B cell (primary cell): ENCODE results near the gene CACNA1H. TPM values are rescaled to one million over a fixed set of nuclear protein-coding genes. Genes with fewer than 3 reads are reported as not detected.

Experiments
- ATAC-seq: fragments of 200-7000 bp; cut with Tn5 transposase; one replicate; pipeline ENCODE4 v1.10.0; 2021; ENCODE audit warnings: low read depth, mild to moderate bottlenecking, moderate number of reproducible peaks, moderate library complexity
- CTCF ChIA-PET: fragments of 350-600 bp; sonication (Branson Sonifier 250); formaldehyde crosslinking; loops from one replicate; lab custom pipeline; 2021; ENCODE audit warnings: antibody characterized with exemption, inconsistent platforms; lab: Charles Lee
- POLR2A ChIA-PET: fragments of 350-600 bp; sonication (Branson Sonifier 250); formaldehyde crosslinking; loops from one replicate; lab custom pipeline; 2021; ENCODE audit warnings: antibody characterized with exemption; lab: Charles Lee
- DNase-seq: peaks from one replicate; pipeline ENCODE4 v3.0.0; 2013
- H2AFZ ChIP-seq: 2 replicates; pipeline ENCODE4 v1.6.1; 2012; ENCODE audit warnings: mild to moderate bottlenecking, low read depth, low read length; ENCODE audit not compliant: insufficient read depth, poor library complexity, severe bottlenecking
- H3K27ac ChIP-seq, 2 donors: 1 replicate in 1 of 2; 2 replicates in 1 of 2; pipeline ENCODE4 v1.5.1; 2012 to 2013; ENCODE audit warnings: low read length in 2 of 2, mild to moderate bottlenecking in 2 of 2, moderate library complexity in 1 of 2
- H3K27me3 ChIP-seq, 4 experiments: fragments of 200-600 bp in 1 of 4; sonication (generic) in 1 of 4; replicated peaks in 1 of 4; 1 replicate in 2 of 4; 2 replicates in 2 of 4; pipeline versions ENCODE4 v1.6.1 to v1.7.0; 2013 to 2016; ENCODE audit warnings: low read length in 3 of 4, mild to moderate bottlenecking in 2 of 4, mixed read lengths in 1 of 4, moderate library complexity in 1 of 4; ENCODE audit not compliant: insufficient read depth in 4 of 4, control insufficient read depth in 3 of 4; ENCODE audit errors: control extremely low read depth in 1 of 4
- H3K36me3 ChIP-seq, 2 experiments: replicated peaks in 1 of 2; 1 replicate in 1 of 2; 2 replicates in 1 of 2; pipeline versions ENCODE4 v1.6.1 to v1.7.1; 2013; ENCODE audit warnings: low read length in 1 of 2; ENCODE audit not compliant: insufficient read depth in 2 of 2, control insufficient read depth in 1 of 2; ENCODE audit errors: control extremely low read depth in 1 of 2, extremely low read depth in 1 of 2
- H3K4me1 ChIP-seq, 2 donors: fragments of 200-600 bp in 1 of 2; sonication (generic) in 1 of 2; 1 replicate in 1 of 2; 2 replicates in 1 of 2; pipeline versions ENCODE4 v1.5.1 to v1.6.1; 2013 to 2017; ENCODE audit warnings: low read length in 2 of 2; ENCODE audit not compliant: control insufficient read depth in 2 of 2, insufficient read depth in 2 of 2
- H3K4me2 ChIP-seq: replicated peaks from 2 replicates; pipeline ENCODE3; 2012; ENCODE audit warnings: mild to moderate bottlenecking, low read depth, low read length; ENCODE audit not compliant: poor library complexity, severe bottlenecking
- H3K4me3 ChIP-seq, 5 experiments: fragments of 200-600 bp in 1 of 5; sonication (generic) in 1 of 5; 1 replicate in 3 of 5; 2 replicates in 2 of 5; pipeline versions ENCODE4 v1.5.1 to v1.7.0; 2011 to 2016; ENCODE audit warnings: low read length in 4 of 5, mild to moderate bottlenecking in 4 of 5, low read depth in 2 of 5, control low read depth in 1 of 5, moderate library complexity in 1 of 5; ENCODE audit not compliant: insufficient read depth in 1 of 5; ENCODE audit errors: control extremely low read depth in 1 of 5, extremely low read depth in 1 of 5
- H3K79me2 ChIP-seq: fragments of 200-600 bp; sonication (generic); one replicate; pipeline ENCODE4 v1.6.0; 2016; ENCODE audit warnings: low read length; ENCODE audit not compliant: control insufficient read depth, insufficient read depth
- H3K9ac ChIP-seq: fragments of 200-600 bp; sonication (generic); 2 replicates; pipeline ENCODE4 v1.6.1; 2017; ENCODE audit warnings: mild to moderate bottlenecking, low read length, moderate library complexity
- H3K9me3 ChIP-seq, 3 donors: one replicate each; pipeline versions ENCODE4 v1.6.1 to v1.7.1; 2013; ENCODE audit warnings: low read length in 2 of 3; ENCODE audit not compliant: control insufficient read depth in 2 of 3, insufficient read depth in 1 of 3; ENCODE audit errors: control extremely low read depth in 1 of 3
- H4K20me1 ChIP-seq: 2 replicates; pipeline ENCODE4 v1.6.0; 2012; ENCODE audit warnings: mild to moderate bottlenecking, low read length; ENCODE audit not compliant: insufficient read depth, control insufficient read depth, poor library complexity, severe bottlenecking
- H3K27ac Mint-ChIP-seq: one replicate; pipeline ENCODE4 v1.8.0; 2021; ENCODE audit warnings: mixed read lengths
- H3K27me3 Mint-ChIP-seq: one replicate; pipeline ENCODE4 v1.8.0; 2021; ENCODE audit warnings: mixed read lengths
- H3K4me1 Mint-ChIP-seq: one replicate; pipeline ENCODE4 v1.8.0; 2021; ENCODE audit warnings: mixed read lengths
- H3K4me3 Mint-ChIP-seq: one replicate; pipeline ENCODE4 v1.8.0; 2021; ENCODE audit warnings: mixed read lengths
- H3K9me3 Mint-ChIP-seq: one replicate; pipeline ENCODE4 v1.8.0; 2022; ENCODE audit warnings: mixed read lengths; ENCODE audit not compliant: insufficient read depth
- EZH2 ChIP-seq: IDR thresholded peaks from 2 replicates; pipeline ENCODE4 v1.6.1; 2012; ENCODE audit warnings: borderline replicate concordance, low read depth, mild to moderate bottlenecking, moderate library complexity, low read length; ENCODE audit not compliant: insufficient read depth, poor library complexity, severe bottlenecking
- WGBS: methylation state at CpG from one replicate; pipeline ENCODE4 v1.1.5; 2013; ENCODE audit warnings: missing lambda C conversion rate; ENCODE audit not compliant: insufficient coverage; 5-methylcytosine and 5-hydroxymethylcytosine counted together
- intact Hi-C: fragments of 100-400 bp; cut with micrococcal nuclease; formaldehyde crosslinking; loops from one replicate; pipeline ENCODE4 v1.10.0; 2022
- polyA plus RNA-seq: library from polyadenylated mRNA; depleted of rRNA; stranded (reverse); fragments of >200 nt; gene quantifications from 2 replicates; pipeline ENCODE4 v1.2.3, GENCODE V29; 2012
- total RNA-seq, 2 donors: library from RNA; stranded (reverse); fragments of 120-200 nt in 1 of 2; gene quantifications; 1 replicate in 1 of 2; 2 replicates in 1 of 2; pipeline versions ENCODE4 v1.2.3 to v1.2.4, GENCODE V29; 2013 to 2022
- TF ChIP-seq, protein P1 (sequence below): fragments of 200-600 bp; IDR thresholded peaks from one replicate; pipeline ENCODE4 v1.8.0; 2022; ENCODE audit warnings: antibody characterized with exemption, mild to moderate bottlenecking

Gene CACNA1H
- total and polyA plus RNA-seq, 2 donors (not counting 1 experiment from before 2014, with no cell fraction given) = 0.05 to 0.10 TPM

DNA sequence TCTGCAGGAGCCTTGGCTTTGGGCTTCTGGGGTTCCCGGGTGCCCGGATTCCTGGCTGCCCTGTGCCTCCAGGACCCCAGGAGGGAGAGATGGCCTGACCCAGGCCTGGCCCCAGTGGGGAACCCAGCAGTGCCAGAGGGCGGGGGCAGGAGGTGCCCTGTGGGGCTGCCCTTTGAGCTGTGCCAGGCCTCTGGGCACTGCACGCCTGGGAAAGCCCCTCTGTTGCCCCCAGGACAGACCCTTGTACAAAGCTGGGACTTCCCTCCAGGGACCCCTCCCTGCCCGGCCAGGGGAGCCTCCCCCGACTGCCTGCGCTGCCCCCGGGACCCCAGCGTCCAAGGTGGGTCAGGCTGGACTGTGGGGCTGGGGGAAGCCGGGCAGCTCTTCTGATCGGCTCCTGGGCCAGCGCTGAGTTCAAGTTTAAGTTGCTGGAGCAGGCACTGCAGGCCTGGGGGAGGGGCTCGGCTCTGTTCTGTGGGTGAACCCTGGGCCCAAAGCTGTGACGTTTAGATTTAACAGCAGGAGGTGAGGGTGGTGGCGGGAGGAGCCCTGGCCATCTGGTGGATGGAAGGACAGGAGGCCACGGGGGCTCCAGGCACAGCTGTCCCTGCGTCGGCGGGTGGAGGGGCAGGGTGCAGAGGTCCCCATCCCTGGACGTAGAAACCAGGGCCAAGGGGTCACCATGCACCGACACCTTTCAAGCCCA, 29.2 kb upstream of the CACNA1H start:
- Histone ChIP-seq H4K20me1 (no peaks in the 10 kb centered on the region), H3K4me1 (peaks cover 0 to 8% of the 10 kb centered on the region in 2 donors), H3K9me3 (no peaks in the 10 kb centered on the region), H3K4me2 (no peak overlapping the region), H3K9ac (no peak overlapping the region), H3K4me3 (no peak overlapping the region), H3K36me3 (no peaks in the 10 kb centered on the region), H3K27me3 (no peaks in the 10 kb centered on the region), H3K27ac (no peak overlapping the region), H3K79me2 (no peaks in the 10 kb centered on the region), H2AFZ (no peak overlapping the region)
- Mint-ChIP-seq H3K9me3 (no peaks in the 10 kb centered on the region), H3K4me1 (peaks cover 5% of the 10 kb centered on the region), H3K27me3 (no peaks in the 10 kb centered on the region), H3K27ac (no peak overlapping the region), H3K4me3 (no peak overlapping the region)
- no peak for TF ChIP-seq EZH2
- TF ChIP-seq, protein P1, sequence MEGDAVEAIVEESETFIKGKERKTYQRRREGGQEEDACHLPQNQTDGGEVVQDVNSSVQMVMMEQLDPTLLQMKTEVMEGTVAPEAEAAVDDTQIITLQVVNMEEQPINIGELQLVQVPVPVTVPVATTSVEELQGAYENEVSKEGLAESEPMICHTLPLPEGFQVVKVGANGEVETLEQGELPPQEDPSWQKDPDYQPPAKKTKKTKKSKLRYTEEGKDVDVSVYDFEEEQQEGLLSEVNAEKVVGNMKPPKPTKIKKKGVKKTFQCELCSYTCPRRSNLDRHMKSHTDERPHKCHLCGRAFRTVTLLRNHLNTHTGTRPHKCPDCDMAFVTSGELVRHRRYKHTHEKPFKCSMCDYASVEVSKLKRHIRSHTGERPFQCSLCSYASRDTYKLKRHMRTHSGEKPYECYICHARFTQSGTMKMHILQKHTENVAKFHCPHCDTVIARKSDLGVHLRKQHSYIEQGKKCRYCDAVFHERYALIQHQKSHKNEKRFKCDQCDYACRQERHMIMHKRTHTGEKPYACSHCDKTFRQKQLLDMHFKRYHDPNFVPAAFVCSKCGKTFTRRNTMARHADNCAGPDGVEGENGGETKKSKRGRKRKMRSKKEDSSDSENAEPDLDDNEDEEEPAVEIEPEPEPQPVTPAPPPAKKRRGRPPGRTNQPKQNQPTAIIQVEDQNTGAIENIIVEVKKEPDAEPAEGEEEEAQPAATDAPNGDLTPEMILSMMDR = no peak
- ChIA-PET CTCF (no interaction called here), POLR2A (no interaction called here)
- DNase-seq (no peak), ATAC-seq (no peak)
- intact Hi-C loops = no loop called here
- WGBS = 79% methylated on average over 19 of the region's 21 CpGs

DNA sequence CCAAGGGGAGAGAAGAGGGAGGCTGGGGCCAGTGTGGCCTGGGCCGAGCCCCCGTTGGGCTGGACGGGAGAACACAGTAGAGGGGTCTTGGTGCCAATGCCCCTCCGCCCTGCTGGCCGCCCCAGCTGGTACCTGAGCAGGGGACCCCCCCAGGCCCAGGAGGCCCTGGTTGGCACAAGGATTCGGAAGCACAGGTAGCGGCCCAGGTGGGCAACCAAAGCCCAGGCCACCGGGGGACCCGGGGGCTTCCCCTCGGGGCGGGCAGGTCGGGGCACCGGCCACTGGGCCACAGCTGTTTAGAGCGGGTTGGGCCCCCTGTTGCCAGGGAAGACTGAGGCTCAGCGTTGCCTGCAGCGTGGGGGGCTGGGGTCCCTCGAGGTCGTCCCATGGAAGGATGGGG, 28.6 kb upstream of the CACNA1H start:
- Histone ChIP-seq H3K4me3 (no peak overlapping the region), H3K4me1 (peaks cover 0 to 8% of the 10 kb centered on the region in 2 donors), H3K79me2 (no peaks in the 10 kb centered on the region), H3K9ac (no peak overlapping the region), H3K4me2 (no peak overlapping the region), H2AFZ (no peak overlapping the region), H3K27ac (no peak overlapping the region), H3K27me3 (no peaks in the 10 kb centered on the region), H4K20me1 (no peaks in the 10 kb centered on the region), H3K9me3 (no peaks in the 10 kb centered on the region), H3K36me3 (no peaks in the 10 kb centered on the region)
- POLR2A ChIA-PET = no interaction called here
- Mint-ChIP-seq H3K27me3 (no peaks in the 10 kb centered on the region), H3K9me3 (no peaks in the 10 kb centered on the region), H3K4me1 (peaks cover 5% of the 10 kb centered on the region), H3K27ac (no peak overlapping the region), H3K4me3 (no peak overlapping the region)
- DNase-seq = no peak
- CTCF ChIA-PET = no interaction called here
- 89% methylated on average over 18 of the region's 18 CpGs for WGBS
- no peak for ATAC-seq
- TF ChIP-seq, protein P1 = no peak
- TF ChIP-seq EZH2 = no peak
- intact Hi-C loops = no loop called here
